Urothelium cell line (cell line): Measurements from ENCODE around the gene CYB5A.

Experiments
- DNase-seq: peaks from one replicate; pipeline ENCODE4 v3.0.0; 2011; ENCODE audit warnings: low spot score, mixed read lengths
- FAIRE-seq: peaks from 2 replicates; lab custom pipeline; 2011; peaks lifted over from hg19 to GRCh38; lab: Jason Lieb, UNC

The CYB5A gene

GRCh38 chr18:74249181-74249968 lies 42.4 kb downstream of the CYB5A start:
- no peak for FAIRE-seq
- no peak for DNase-seq

- no peak for FAIRE-seq
- no peak for DNase-seq
Observed at GRCh38 chr18:74248595-74248994, 43.2 kb downstream of the CYB5A start.

GRCh38 chr18:74248189-74248588 lies 43.6 kb downstream of the CYB5A start:
- FAIRE-seq (no peak), DNase-seq (no peak)

DNA sequence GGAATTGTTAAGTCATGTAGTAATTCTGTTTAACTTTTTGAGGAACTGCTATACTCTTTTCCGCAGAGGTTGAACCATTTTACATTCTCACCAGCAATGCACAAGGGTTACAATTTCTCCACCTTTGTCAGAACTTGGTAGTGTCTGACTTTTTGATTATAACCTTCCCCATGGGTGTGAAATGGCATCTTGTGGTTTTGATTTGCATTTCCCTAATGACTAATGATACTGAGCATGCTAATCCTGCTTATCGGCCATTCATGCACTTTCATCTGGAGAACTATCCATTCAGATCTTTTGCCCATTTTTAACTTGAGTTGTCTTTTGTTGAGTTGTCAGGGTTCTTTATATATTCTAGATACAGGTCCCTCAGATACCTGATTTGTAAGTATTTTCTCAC lies 47.2 kb downstream of the CYB5A start:
- no peak for FAIRE-seq
- DNase-seq: no peak

GRCh38 chr18:74243127-74243526 lies 48.6 kb downstream of the CYB5A start:
- FAIRE-seq (no peak), DNase-seq (no peak)

GRCh38 chr18:74242438-74243096 lies 49.2 kb downstream of the CYB5A start:
- FAIRE-seq (no peak), DNase-seq (no peak)

DNA sequence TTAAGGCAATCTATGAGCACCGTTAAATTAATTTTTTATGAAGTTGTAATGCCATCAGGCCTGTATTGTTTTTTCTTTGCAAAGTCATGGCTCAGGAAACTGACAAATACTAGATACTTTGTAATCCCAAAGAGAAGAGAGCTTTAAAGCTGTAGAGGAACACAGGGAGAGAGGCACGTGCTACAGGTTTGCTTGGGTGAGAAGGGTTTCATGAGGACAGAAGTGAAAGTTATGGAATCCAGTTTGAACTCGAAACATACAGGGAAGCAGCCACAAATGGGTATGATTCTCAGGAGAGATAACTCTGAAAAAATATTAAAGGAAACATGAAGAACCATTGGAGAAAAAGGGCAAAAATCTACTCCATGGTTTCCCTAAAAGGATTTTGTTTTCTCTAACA lies 49.8 kb downstream of the CYB5A start:
- no peak for DNase-seq

GRCh38 chr18:74241426-74241825 lies 50.3 kb downstream of the CYB5A start:
- FAIRE-seq (no peak), DNase-seq (no peak)

More for the DNA sequence above, 49.8 kb downstream of the CYB5A start:
- no peak for FAIRE-seq

- no peak for DNase-seq
- FAIRE-seq: no peak
Observed at GRCh38 chr18:74239567-74239966, 52.2 kb downstream of the CYB5A start.

DNA sequence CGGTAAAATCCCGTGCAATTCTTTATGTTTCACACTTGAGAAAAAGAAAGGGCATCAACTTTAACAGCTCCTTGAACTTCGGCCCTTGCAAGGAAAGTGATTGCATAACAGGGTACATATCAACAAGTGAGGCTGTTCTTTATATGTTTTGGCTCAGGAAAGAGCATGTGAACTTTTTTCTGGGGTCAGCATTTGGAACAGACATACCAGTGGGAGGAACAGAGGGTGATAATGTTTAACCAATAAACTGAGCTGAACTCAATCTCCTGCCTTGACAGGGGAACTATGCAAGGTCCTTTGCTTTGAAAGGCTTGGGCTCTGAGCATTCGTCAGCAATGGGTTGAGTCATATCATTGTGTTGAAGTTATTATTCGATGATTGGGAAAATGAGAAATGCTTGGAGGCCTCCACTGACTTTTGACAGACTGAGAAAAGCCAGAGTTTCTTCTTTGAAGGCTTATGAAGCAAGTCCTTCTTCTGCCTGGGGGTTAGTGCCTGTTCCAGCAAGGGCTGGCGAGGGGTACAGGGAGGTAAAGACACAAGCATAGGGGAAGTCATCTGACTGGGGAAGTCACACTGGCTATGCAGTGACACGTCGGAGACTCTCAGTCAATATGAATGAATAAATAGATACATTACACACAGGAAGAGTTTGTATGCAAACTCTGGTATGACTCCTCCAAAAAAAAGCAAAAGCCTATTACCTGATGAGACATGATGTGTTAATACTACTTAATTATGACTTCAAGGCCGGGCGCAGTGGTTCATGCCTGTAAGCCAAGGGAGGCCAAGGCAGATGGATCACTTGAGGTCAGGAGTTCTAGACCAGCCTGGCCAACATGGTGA lies 57.2 kb downstream of the CYB5A start:
- no peak for FAIRE-seq
- no peak for DNase-seq

GRCh38 chr18:74233933-74234325 lies 57.8 kb downstream of the CYB5A start:
- no peak for FAIRE-seq
- DNase-seq: no peak

GRCh38 chr18:74230922-74231714 lies 60.6 kb downstream of the CYB5A start:
- DNase-seq: no peak

GRCh38 chr18:74229891-74230290 lies 61.9 kb downstream of the CYB5A start:
- no peak for DNase-seq
- no peak for FAIRE-seq

More at GRCh38 chr18:74230922-74231714, 60.6 kb downstream of the CYB5A start:
- FAIRE-seq: no peak

DNA sequence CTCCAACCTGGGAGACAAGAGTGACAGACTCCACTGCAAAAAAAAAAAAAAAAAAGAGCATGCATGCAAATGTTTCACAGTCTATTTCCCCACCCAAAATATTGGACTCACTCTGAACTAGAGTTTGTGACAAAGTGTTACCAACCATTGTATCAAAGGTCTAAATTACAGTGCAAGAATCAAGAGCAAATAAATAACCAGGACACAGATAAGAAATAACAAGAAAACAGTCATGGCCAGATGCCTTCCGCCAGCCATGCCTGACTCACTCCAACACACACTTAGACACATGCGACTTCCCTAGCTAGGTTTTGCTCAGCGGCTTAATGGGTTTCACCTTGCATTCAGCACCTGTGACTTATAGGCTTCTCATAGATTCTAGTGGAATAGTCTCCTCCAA lies 62.8 kb downstream of the CYB5A start:
- FAIRE-seq: no peak
- no peak for DNase-seq

DNA sequence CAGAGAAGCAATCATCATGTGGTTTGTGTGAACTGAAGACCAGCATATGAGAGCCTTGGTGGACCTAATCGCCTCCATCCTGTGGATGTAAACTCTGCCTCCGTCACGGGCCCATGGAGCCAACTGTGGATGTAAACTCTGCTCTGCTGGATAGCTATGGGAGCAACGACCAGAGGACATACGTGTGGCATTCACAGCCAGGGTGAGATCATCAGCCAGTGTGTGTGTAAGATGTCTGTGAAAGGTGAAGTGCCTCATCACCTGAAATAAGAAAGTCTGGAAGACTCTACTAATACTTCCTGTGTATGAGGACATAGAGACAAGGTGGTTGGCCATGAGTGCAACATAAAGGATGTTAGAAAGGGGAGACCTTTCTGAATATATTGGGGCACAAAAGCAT lies 63.5 kb downstream of the CYB5A start:
- peak; percentile 68 for FAIRE-seq
- DNase-seq: no peak

DNA sequence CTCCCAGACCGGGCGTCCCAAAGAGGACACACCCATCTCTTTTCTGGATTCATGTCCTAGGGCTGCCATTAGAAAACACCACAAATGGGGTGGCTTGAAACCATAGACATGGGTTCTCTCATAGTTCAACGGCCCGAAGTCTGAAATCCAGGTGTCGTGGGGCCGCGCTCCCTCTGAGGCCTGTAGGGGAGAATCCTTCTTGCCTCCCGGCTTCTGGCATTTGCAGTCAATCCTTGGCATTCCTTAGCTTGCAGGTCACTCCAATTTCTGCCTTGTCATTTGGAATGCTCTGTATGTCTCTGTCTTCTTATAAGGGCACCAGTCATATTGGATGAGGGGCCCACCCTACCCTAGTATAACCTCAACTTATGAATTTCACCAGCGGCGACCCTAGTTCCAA lies 65.1 kb downstream of the CYB5A start:
- FAIRE-seq: no peak
- no peak for DNase-seq

- DNase-seq (no peak), FAIRE-seq (no peak)
Observed at GRCh38 chr18:74226156-74226555, 65.6 kb downstream of the CYB5A start.

DNA sequence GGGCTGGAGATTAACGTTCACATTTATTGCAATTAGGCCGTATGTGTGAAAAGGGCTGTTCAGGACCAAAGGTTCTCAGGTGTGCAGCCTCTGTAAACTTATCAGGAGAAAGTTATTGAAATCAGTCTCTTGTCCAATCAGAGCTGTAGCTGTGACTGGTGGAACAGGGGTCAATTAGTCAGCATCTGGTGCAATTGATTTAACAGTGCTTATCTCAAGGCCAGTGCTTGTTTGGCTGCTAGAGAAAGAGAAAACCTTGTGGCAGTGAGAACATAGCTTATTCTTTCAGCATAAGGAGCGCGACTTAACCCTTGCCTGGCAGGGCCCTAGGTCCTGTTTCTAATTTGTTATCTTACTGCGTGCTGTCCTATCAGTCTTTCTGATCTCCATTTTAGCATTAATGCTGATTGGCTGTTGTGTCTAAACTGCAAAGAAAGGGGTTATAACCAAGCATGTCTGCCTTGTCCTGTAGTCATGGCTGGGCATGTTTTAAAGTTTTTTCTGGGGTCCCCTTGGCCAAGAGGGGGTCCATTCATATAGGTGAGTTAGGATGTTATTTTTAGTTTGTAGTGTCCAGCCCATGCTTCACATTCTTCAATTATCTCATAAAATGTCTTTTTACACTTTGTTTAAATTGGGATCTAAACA lies 66.4 kb downstream of the CYB5A start:
- no peak for FAIRE-seq

GRCh38 chr18:74222710-74223494 lies 68.9 kb downstream of the CYB5A start:
- FAIRE-seq: no peak
- no peak for DNase-seq

More for the DNA sequence above, 66.4 kb downstream of the CYB5A start:
- no peak for DNase-seq
